KMS-11 (cell line): ENCODE data around the gene CARM1.

Source experiments
- H2AFZ ChIP-seq: fragments of 200-600 bp; sonication (generic); 2 replicates; pipeline ENCODE4 v1.6.1; 2016; ENCODE audit warnings: antibody characterized with exemption, mixed run types, low read depth
- H3K27ac ChIP-seq: fragments of 200-600 bp; sonication (generic); 2 replicates; pipeline ENCODE4 v1.6.1; 2016; ENCODE audit warnings: mild to moderate bottlenecking, mixed run types
- H3K27me3 ChIP-seq: fragments of 200-600 bp; sonication (generic); 2 replicates; pipeline ENCODE4 v1.6.1; 2017; ENCODE audit warnings: mild to moderate bottlenecking, low read depth, mixed run types, moderate library complexity; ENCODE audit not compliant: insufficient read depth
- H3K36me3 ChIP-seq: fragments of 200-600 bp; sonication (generic); 2 replicates; pipeline ENCODE4 v1.6.1; 2017; ENCODE audit warnings: mild to moderate bottlenecking, mixed run types; ENCODE audit not compliant: insufficient read depth
- H3K4me1 ChIP-seq: fragments of 200-600 bp; sonication (generic); 2 replicates; pipeline ENCODE4 v1.6.1; 2016; ENCODE audit warnings: mild to moderate bottlenecking, low read depth, mixed run types; ENCODE audit not compliant: poor library complexity, severe bottlenecking
- H3K4me2 ChIP-seq: fragments of 200-600 bp; sonication (generic); 2 replicates; pipeline ENCODE4 v1.7.0; 2016; ENCODE audit warnings: mild to moderate bottlenecking, mixed run types
- H3K4me3 ChIP-seq: fragments of 200-600 bp; sonication (generic); IDR thresholded peaks from 2 replicates; pipeline ENCODE4 v1.6.1; 2017; ENCODE audit warnings: low read depth, low read length, mixed read lengths; ENCODE audit not compliant: insufficient read depth
- H3K79me2 ChIP-seq: fragments of 200-600 bp; sonication (generic); 2 replicates; pipeline ENCODE4 v1.6.1; 2016; ENCODE audit warnings: low read depth, mixed run types; ENCODE audit not compliant: insufficient read depth
- H3K9ac ChIP-seq: fragments of 200-600 bp; sonication (generic); 2 replicates; pipeline ENCODE4 v1.6.1; 2016; ENCODE audit warnings: mild to moderate bottlenecking, mixed run types
- H4K20me1 ChIP-seq: fragments of 200-600 bp; sonication (generic); 2 replicates; pipeline ENCODE4 v1.6.1; 2016; ENCODE audit warnings: mild to moderate bottlenecking, mixed run types; ENCODE audit not compliant: insufficient read depth
- CTCF ChIP-seq: fragments of 200-600 bp; sonication (generic); conservative IDR thresholded peaks from 2 replicates; pipeline ENCODE4 v1.6.1; 2017; ENCODE audit warnings: low read depth, mild to moderate bottlenecking, antibody characterized with exemption, low read length, moderate library complexity, mixed read lengths

CARM1 gene

GRCh38 chr19:10842788-10843187, 28.6 kb upstream of the CARM1 start:
- no peak overlapping the region for H2AFZ ChIP-seq
- H3K4me1 ChIP-seq, result no peaks in the 10 kb centered on the region

DNA sequence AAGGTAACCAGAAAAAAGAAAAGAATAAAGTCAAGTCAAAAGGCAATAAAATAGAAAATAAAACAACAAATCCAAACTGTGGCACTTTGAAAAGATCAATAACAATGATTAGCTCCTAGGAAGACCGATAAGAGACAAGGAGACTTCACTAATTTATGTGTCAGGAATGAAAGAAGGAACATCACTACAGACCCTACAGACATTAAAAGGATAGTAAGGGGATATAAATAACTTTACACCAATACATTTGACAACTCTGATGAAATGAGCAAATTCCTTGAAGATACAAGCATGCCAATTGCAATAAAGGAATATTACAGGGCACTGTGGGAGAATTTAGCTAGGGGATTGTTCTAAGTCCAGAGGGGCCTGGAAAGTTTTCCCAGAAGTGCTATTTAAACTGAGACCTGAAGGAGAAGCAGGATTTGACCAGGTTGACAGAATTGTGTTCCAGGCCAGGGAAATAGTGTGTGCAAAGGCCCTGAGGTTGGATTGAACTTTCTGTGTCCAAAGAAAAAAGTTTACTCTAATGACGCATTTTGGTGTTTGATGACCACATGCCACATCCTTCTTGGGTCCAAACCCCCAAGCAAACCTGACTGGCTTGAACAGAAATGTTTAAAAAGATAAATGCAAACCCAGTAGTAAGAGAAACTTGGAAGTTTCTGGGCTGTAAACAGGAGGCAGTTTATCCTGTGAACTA, 24.7 kb upstream of the CARM1 start:
- Histone ChIP-seq H3K27me3 (no peaks in the 10 kb centered on the region; the same call in 1 of the 2 replicates), H3K4me3 (no peak overlapping the region), H3K4me2 (no peak overlapping the region), H3K36me3 (no peaks in the 10 kb centered on the region), H3K9ac (no peak overlapping the region), H3K4me1 (no peaks in the 10 kb centered on the region), H2AFZ (no peak overlapping the region), H4K20me1 (no peaks in the 10 kb centered on the region), H3K79me2 (no peaks in the 10 kb centered on the region), H3K27ac (no peak overlapping the region)
- TF ChIP-seq CTCF, result no peak

More at GRCh38 chr19:10842788-10843187, 28.6 kb upstream of the CARM1 start:
- Histone ChIP-seq H3K27ac (no peak overlapping the region), H3K9ac (no peak overlapping the region), H3K4me2 (no peak overlapping the region), H3K27me3 (peaks cover 7% of the 10 kb centered on the region; the same call in 1 of the 2 replicates), H3K79me2 (no peaks in the 10 kb centered on the region), H3K36me3 (no peaks in the 10 kb centered on the region), H3K4me3 (no peak overlapping the region), H4K20me1 (no peaks in the 10 kb centered on the region)
- TF ChIP-seq CTCF, result no peak

DNA sequence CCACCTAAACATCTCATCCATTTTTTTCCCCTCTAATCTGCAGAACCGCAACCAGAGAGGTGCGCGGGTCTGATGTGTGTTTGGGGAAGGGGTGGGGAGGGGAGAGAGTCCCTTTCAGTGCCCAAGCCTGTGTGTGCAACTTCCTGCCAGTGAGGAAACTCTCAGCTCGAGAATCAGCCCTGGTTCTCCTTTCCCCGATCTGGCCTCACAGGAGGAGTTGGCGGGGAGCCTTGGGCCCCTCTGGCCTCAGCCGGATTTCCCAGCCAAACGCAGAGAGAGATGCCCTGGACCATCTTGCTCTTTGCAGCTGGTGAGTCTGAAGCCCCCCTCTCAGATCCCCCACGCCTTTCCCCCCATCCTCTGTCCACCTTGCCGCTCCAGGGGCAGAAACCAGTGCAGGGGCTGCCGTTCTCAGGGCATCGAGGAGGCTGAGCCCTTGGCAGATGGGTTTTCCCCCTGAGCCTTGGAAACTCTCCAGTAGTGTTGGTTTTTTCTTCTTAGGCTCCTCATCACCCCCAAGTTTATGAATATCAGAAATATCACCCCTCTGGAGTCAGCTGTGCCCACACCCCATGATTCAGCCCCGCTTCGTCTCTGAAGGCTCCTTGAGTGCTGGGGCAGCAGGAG, 23.0 kb upstream of the CARM1 start, which contains the start of gene C19orf38:
Gene C19orf38, plus strand, starts transcription at position 186 of the 627 bp plus-strand sequence. Its CDS starts 94 bp downstream, at position 280.
- H2AFZ ChIP-seq, result no peak within 1 kb of the TSS
- TF ChIP-seq CTCF, result no peak
- H3K4me3 ChIP-seq, result no peak within 1 kb of the TSS
- H3K27ac ChIP-seq, result no peak within 1 kb of the TSS
- no peaks in the 10 kb centered on the region for H3K79me2 ChIP-seq
- H3K4me2 ChIP-seq, result no peak within 1 kb of the TSS
- no peaks in the 10 kb centered on the region for H3K36me3 ChIP-seq
- no peaks in the 10 kb centered on the region for H3K4me1 ChIP-seq
- H4K20me1 ChIP-seq, result no peaks in the 10 kb centered on the region
- H3K27me3 ChIP-seq, result no peaks in the 10 kb centered on the region; the same call in 1 of the 2 replicates
- H3K9ac ChIP-seq, result no peak within 1 kb of the TSS

- Histone ChIP-seq H3K36me3 (no peaks in the 10 kb centered on the region), H3K4me3 (no peak overlapping the region), H3K27ac (no peak overlapping the region)
Observed at GRCh38 chr19:10850631-10851030, 20.7 kb upstream of the CARM1 start.

More at GRCh38 chr19:10850631-10851030, 20.7 kb upstream of the CARM1 start:
- Histone ChIP-seq H3K4me1 (no peaks in the 10 kb centered on the region), H3K4me2 (no peak overlapping the region), H4K20me1 (no peaks in the 10 kb centered on the region), H2AFZ (no peak overlapping the region), H3K27me3 (no peaks in the 10 kb centered on the region; the same call in 1 of the 2 replicates), H3K79me2 (no peaks in the 10 kb centered on the region), H3K9ac (no peak overlapping the region)
- TF ChIP-seq CTCF, result no peak
